Bronchial epithelial cell (primary cell): ENCODE measurements around the gene MYOF. TPM values are rescaled to one million over a fixed set of nuclear protein-coding genes. Genes with fewer than 3 reads are reported as not detected.

Experiments used
- DNase-seq: peaks from one replicate; pipeline ENCODE4 v3.0.0-alpha.2; 2010; ENCODE audit warnings: low read depth
- FAIRE-seq: peaks from 2 replicates; lab custom pipeline; 2011; peaks lifted over from hg19 to GRCh38; lab: Jason Lieb, UNC
- H3K27me3 ChIP-seq: 2 replicates; pipeline ENCODE4 v1.5.1; 2011; ENCODE audit warnings: low read length; ENCODE audit not compliant: control insufficient read depth, insufficient read depth
- H3K36me3 ChIP-seq: 2 replicates; pipeline ENCODE4 v1.5.1; 2011; ENCODE audit warnings: low read length; ENCODE audit not compliant: control insufficient read depth, insufficient read depth
- H3K4me3 ChIP-seq: 2 replicates; pipeline ENCODE4 v1.5.1; 2011; ENCODE audit warnings: mild to moderate bottlenecking, low read depth, low read length, control low read depth
- CTCF ChIP-seq: IDR thresholded peaks from 2 replicates; pipeline ENCODE4 v1.5.1; 2011; ENCODE audit warnings: mild to moderate bottlenecking, moderate library complexity, low read length, control low read depth, inconsistent platforms; ENCODE audit not compliant: insufficient read depth, severe bottlenecking
- total RNA-seq: library from RNA; depleted of rRNA; stranded (reverse); fragments of >200 nt; gene quantifications from 2 replicates; pipeline ENCODE4 v1.2.1, GENCODE V29; 2014

MYOF gene
- total RNA-seq, 1 donor from 2014 or later, result 133 TPM

- Histone ChIP-seq H3K27me3 (no peaks in the 10 kb centered on the region), H3K36me3 (peaks cover 23% of the 10 kb centered on the region), H3K4me3 (no peak overlapping the region)
- FAIRE-seq (no peak), DNase-seq (peak; percentile 26)
- no peak for TF ChIP-seq CTCF
Measured at GRCh38 chr10:93342366-93342765, 139.8 kb downstream of the MYOF start.

GRCh38 chr10:93337309-93337721 lies 144.8 kb downstream of the MYOF start:
- DNase-seq (no peak), FAIRE-seq (peak; percentile 32)
- no peaks in the 10 kb centered on the region for H3K27me3 ChIP-seq
- no peak overlapping the region for H3K4me3 ChIP-seq
- TF ChIP-seq CTCF, result no peak
- peaks cover 28% of the 10 kb centered on the region for H3K36me3 ChIP-seq

GRCh38 chr10:93336678-93337077 lies 145.5 kb downstream of the MYOF start:
- DNase-seq, result no peak
- no peak for TF ChIP-seq CTCF
- Histone ChIP-seq H3K36me3 (peaks cover 29% of the 10 kb centered on the region), H3K4me3 (no peak overlapping the region), H3K27me3 (no peaks in the 10 kb centered on the region)
- no peak for FAIRE-seq

- no peak for TF ChIP-seq CTCF
- peak; percentile 20 for DNase-seq
- peak; percentile 47 for FAIRE-seq
- Histone ChIP-seq H3K36me3 (peaks cover 33% of the 10 kb centered on the region), H3K4me3 (no peak overlapping the region), H3K27me3 (no peaks in the 10 kb centered on the region)
Measured at GRCh38 chr10:93336110-93336509, 146.0 kb downstream of the MYOF start.

- peaks cover 38% of the 10 kb centered on the region for H3K36me3 ChIP-seq
- DNase-seq (peak; percentile 91), FAIRE-seq (peak; percentile 99)
Measured at GRCh38 chr10:93334901-93335327, 147.2 kb downstream of the MYOF start.

More at GRCh38 chr10:93334901-93335327, 147.2 kb downstream of the MYOF start:
- no peaks in the 10 kb centered on the region for H3K27me3 ChIP-seq
- H3K4me3 ChIP-seq, result no peak overlapping the region
- TF ChIP-seq CTCF, result no peak
